GM12864 (cell line): ENCODE data around the gene AICDA.
A peak's percentile ranks its signal among the peaks of the same experiment; 100 is the strongest.

Experiments
- DNase-seq: peaks from one replicate; pipeline ENCODE4 v3.0.0-alpha.2; 2011; ENCODE audit warnings: low read depth
- H3K4me3 ChIP-seq: 2 replicates; pipeline ENCODE4 v1.5.1; 2011; ENCODE audit warnings: mild to moderate bottlenecking, low read depth, low read length, control low read depth
- CTCF ChIP-seq: IDR thresholded peaks from 2 replicates; pipeline ENCODE4 v1.5.1; 2011; ENCODE audit warnings: low read depth, mild to moderate bottlenecking, moderate library complexity, low read length, control low read depth, inconsistent platforms; ENCODE audit errors: missing control alignments

The AICDA gene

GRCh38 chr12:8606890-8607289 is 5.8 kb downstream of the AICDA start:
- DNase-seq: no peak
- no peak for TF ChIP-seq CTCF
- H3K4me3 ChIP-seq: no peak overlapping the region

GRCh38 chr12:8605057-8605456 is 7.6 kb downstream of the AICDA start:
- H3K4me3 ChIP-seq: no peak overlapping the region
- DNase-seq: no peak
- TF ChIP-seq CTCF: no peak

GRCh38 chr12:8603856-8604255 is 8.8 kb downstream of the AICDA start:
- DNase-seq: no peak
- H3K4me3 ChIP-seq: no peak overlapping the region
- peak; percentile 17 for TF ChIP-seq CTCF

DNA sequence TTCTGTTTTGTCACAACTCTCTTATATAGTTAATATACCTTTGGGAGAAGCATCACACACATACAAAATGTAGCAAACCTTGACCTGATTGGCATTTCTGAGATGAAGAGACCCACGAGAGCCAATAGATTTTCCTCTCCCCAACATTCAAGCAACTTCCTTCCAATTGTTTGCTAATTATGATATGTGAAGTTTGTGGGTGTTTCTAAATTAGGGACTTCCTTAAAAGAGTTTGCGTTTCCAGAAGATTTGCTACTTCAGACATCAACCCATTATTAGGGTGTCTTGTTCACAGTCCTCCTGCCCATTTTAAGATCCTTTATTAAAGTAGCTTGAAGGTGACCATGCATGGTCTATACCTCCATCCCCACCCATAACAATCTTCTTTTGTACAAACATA is 9.4 kb downstream of the AICDA start:
- DNase-seq: no peak
- TF ChIP-seq CTCF: no peak
- H3K4me3 ChIP-seq: no peak overlapping the region

- TF ChIP-seq CTCF: no peak
- no peak overlapping the region for H3K4me3 ChIP-seq
- DNase-seq: no peak
These were observed 16.1 kb downstream of the AICDA start for GRCh38 chr12:8596561-8596960.

DNA sequence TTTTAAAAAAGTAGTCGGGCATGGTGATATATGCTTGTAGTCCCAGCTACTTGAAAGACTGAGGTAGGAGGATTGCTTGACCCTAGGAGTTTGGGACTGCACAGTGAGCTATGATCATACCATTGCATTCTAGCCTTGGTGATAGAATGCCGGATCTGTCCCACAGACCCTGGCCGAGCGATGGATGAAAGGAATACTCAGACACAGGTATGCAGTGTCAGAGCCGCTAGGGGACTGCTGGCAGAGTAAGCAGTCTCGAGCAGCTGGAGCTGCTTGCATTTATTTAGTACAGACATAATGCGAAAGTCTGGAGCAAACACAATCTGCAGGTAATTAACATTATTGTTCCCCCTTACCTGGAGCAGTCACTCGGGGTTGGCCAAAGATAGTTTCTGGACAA is 18.6 kb downstream of the AICDA start:
- DNase-seq: no peak
- no peak overlapping the region for H3K4me3 ChIP-seq
- no peak for TF ChIP-seq CTCF

DNA sequence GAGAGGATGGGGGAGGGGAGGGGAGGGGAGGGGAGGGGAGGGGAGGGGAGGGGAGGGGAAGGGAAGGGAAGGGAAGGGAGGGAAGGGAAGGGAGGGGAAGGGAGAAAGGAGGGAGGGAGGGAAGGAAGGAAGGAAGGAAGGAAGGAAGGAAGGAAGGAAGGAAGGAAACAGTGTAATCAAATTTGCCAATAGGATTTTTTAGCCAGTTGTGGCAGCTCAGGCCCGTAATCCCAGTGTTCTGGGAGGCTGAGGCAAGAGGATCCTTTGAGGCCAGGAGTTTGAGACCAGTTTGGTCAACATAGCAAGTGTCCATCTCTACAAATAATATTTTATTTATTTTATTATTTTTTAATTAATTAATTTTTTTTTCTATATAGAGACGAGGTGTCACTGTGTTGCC is 19.4 kb downstream of the AICDA start:
- DNase-seq: no peak
- no peak overlapping the region for H3K4me3 ChIP-seq
- no peak for TF ChIP-seq CTCF
